OCI-M2 (cell line): Measurements from ENCODE around the gene C5orf47.
"Not testable (repeated sequence)": the region's sequence is repeated elsewhere in the genome, so short reads cannot be mapped to it uniquely, and the experiment has no call there.

Experiments used
- DNase-seq: peaks from one replicate; lab custom pipeline; 2025; ENCODE audit not compliant: unreplicated experiment; lab: John Stamatoyannopoulos, UW

C5orf47 gene

GRCh38 chr5:173970878-173971650 lies 17.9 kb upstream of the C5orf47 start:
- DNase-seq: no peak

- no peak for DNase-seq
Observed at GRCh38 chr5:173971681-173972345, 17.2 kb upstream of the C5orf47 start.

- DNase-seq: no peak
Observed at GRCh38 chr5:173972607-173972924, 16.4 kb upstream of the C5orf47 start.

DNA sequence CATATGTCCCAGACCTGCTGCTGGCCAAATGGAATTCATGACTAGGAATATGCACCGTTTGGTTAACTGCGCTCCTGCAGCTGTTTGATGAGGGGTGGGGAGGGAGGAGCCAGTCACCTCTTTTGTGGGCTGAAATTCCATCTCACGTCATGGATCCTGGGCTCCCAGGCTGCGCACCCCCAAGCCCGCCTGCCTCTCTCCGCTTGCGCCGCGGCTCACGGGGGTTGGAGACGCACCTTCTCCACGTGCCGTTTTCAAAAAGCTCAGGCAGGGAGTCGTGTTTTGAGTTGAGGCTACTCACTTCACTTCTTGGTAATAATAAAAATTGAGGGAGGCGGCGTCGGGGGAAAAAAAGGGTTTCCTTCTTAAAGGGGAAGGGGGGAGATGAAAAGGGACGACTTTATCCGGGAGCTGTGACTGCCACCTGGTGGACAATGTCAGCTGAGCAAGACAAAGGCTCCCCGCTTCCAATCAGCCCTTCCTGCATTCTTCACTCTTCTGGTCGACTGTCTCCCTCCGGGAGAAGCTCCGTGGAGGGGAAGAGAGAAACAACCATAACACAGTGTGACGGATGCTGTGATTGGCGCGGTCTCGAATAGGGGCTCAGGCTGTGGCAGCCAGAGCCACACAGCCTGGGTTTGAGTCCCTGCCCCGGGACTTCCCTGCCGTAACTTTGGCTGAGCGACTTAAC lies 15.9 kb upstream of the C5orf47 start:
- peak; percentile 39 for DNase-seq

- no peak for DNase-seq
Observed at GRCh38 chr5:173973616-173973969, 15.4 kb upstream of the C5orf47 start.

DNA sequence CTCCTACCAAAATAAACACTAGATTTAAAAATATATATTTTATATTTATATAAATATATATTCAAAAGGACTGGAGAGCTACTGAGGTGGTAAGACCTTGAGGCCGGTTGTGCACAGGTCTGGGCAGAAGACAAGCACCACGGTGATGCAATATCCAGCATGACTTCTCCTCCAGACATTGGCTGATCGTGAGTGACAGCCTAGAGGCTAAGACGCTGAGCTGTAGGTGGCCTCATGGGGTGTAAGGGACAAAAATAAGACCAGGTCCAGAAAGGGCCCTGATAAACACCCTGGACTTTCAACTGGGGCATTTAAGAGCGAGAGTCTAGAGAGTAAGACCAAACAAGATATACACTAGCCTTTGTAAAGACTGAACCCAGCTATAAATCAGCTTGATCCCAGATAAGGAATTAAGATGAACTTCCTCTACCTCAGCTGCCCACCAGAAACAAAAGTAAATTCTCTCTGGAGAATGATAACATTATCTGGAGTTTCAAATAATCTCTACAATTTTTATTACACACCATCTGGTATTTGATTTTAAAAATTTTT lies 14.2 kb upstream of the C5orf47 start:
- no peak for DNase-seq

DNA sequence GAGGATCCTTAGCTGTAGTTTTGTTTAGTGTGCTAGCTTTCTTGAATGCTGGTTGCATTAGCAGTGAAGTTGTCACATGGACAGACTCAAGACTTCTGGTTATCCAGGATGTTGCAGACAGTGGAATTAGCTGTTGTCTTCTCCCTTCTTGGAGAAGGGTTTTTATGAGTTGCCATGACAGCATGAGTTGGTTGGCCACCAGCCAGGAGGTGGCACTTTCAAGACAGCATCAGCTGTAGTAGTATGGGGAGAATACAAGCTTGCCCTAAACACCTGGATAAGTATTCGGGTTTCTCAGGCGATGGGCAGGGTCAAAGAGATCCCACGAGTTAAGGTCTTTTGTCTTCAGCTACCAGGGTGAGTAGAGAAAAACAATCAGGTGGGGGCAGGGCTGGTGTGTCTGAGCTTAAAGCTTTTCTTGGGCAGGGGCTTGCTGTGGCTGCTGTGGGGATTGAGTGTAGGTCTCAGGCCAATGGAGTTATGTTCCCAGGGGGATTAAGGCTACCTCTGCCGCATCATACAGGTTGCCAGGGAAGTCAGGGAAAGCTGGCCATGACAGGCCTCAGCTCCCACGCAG lies 7.7 kb upstream of the C5orf47 start:
- DNase-seq: no peak

DNA sequence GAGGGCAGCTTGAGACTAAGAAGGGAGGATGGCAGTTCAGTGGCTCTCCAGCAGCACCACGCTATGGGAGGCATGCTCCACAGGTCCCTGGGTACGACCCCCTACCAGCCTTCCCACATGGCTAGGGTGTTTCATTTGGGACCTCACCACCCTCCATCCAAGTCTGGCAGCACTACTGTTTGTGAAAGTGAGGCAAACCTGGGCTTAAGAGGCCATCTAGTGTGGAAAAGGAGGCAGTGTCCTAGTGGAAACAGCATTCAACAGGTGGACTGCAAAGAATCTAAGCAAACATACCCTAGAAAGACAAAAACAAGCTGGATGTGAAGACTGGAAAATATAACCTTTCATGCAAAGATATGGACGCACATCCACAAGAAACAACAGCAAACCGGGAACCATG lies 4.8 kb upstream of the C5orf47 start:
- no peak for DNase-seq

DNA sequence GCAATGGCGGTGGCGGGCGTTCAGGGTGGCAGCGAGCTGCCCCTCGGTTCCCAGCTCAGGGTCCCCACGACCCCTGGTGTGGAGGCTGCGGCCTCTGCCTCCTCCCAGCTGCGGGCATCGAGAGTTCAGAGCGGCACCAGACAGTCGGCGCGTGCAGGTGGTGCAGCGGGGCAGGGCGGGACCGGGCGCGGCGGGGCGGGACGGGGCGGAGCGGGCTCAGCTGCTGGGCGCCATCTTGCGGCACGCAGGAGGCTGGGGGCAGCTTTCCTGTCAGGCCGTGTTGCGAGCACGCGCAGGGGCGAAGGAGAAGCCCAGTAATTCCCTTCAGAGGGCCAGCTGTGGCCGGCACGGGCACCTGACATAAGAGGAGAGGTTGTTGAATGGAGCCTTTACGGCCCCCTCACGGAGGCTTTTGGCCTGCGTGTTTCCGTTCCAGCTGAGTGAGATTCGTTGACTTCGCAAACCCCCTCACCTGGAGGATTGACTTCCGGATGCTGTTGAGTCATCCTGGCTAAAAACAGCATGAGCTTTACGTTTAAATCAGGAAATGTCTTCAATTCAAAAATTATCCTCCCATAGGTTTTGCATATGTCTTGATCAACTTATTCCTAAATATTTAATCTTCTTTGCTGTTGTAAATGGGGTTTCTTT lies 587 bp downstream of the C5orf47 start:
- no peak for DNase-seq

DNA sequence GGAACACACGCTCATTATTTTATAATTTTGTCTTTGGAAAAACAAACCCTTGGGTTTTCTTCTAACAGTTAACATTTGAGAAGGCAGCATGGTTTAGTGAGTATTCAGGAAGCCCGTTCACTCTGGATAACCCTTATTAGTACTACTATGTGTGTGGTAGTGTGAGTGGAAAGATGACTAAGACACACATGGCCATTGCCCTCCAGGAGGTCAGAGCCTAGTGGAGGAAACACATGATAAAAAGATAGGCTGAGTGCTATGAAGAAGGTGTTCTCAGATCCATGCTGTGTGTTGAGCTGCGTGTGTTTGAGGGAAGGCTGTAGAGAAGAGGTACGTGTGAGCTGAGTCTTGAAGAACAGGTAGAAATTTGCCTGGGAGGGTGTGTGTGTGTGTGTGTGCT lies 8.4 kb downstream of the C5orf47 start:
- DNase-seq: no peak

DNA sequence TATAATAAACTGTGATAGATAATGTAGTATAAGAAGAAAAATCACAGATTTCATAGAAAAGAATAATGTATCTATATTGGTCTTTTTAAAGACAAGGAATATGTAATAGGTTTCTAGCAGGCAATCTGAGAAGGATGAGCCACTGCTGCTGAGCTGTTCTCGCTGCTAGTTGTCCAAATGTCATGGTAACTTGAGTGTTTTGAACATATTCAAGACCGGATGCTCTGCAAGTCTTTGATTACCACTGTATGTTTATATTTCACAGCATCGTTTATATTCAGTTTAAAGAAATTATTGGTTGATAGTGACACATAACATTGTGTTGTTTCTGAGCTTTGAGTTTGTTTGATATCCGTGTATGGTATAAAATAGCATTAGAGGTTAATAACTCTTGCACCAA lies 9.6 kb downstream of the C5orf47 start:
- DNase-seq: no peak

GRCh38 chr5:174000076-174000475 lies 11.1 kb downstream of the C5orf47 start:
- DNase-seq: no peak

- no peak for DNase-seq
Observed at GRCh38 chr5:174003795-174004194, 14.8 kb downstream of the C5orf47 start.

DNA sequence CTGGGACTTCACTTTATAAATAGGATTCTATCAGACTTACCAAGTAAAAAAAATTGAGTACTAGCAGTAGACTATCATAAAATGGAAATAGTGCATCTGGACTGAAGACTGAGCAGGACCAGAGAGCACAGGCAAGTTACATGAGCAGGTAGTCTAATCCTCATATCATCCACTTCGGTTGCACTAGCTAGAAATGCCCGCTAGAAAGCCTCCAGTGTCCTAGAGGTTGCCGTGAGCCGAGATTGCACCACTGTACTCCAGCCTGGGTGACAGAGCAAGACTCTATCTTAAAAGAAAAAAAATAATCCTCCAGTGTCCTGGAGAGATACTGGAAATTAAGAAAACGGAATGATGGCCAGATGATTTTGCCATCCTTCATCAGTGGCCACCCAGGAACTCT lies 20.0 kb downstream of the C5orf47 start:
- DNase-seq: no peak

DNA sequence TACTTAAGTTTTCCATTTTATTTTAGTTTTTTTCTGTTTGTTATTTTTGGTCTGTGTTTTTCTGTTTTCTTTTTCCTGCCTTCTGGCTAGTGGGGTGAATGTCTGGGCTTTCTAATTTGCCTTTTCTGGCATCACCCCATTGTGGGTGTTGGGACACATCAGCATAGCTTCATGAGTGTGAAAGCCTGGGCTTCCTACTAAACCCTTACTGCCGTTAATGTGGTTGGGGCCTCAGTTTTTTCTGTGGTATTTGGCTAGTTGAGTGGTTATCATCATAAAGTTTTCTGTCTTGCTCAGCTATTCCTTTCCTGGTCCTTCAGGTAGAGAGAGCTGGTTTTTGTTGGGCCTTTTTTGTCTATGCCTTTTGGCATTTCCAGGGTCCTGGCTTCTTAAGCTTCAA lies 21.4 kb downstream of the C5orf47 start:
- no peak for DNase-seq

DNA sequence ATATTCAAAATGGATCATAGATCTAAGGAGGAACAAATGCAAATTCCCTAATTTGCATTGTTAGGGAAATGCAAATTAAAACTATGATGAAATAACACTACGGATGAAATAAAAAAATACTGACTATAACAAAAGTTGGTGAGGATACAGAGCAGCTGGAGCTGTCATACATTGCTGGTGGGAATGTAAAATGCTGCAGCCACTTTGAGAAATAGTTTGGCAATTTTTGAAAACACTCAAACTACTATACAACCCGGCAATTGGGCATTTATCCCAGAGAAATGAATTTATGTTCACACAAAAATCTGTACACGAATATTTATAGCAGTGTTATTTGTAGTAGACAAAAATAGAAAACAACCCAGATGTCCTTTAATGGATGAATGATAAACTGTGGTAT lies 22.5 kb downstream of the C5orf47 start:
- no peak for DNase-seq

- not testable (repeated sequence) for DNase-seq
Observed at GRCh38 chr5:174020069-174020927, 31.3 kb downstream of the C5orf47 start.

GRCh38 chr5:174020928-174021304 lies 31.9 kb downstream of the C5orf47 start:
- no peak for DNase-seq

GRCh38 chr5:174022384-174023095 lies 33.6 kb downstream of the C5orf47 start:
- DNase-seq: no peak

DNA sequence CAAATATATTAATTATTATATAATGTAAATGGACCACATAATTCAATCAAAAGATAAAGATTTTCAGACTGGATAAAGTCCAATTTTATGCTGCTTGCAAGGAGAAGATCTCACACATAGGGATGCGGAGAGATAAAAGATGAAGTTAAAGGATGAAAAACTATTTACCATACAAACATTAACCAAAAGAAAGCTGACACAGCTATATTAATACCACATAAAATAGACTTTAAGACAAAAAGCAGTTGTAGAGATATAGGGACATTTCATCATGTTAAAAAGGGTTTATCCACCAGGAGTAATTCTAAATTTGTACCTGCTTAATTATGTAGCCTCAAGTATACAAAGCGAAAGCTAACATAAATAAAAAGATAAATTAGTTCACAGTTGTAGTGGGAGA lies 41.3 kb downstream of the C5orf47 start:
- no peak for DNase-seq
